Left lung (tissue), 10 donors: Measurements from ENCODE around the gene PIN4. TPM values are rescaled to one million over a fixed set of nuclear protein-coding genes. Genes with fewer than 3 reads are reported as not detected.
"Not testable (repeated sequence)": the region's sequence is repeated elsewhere in the genome, so short reads cannot be mapped to it uniquely, and the experiment has no call there.

Experiments
- ATAC-seq: fragments of 200-7000 bp; cut with Tn5 transposase; one replicate; pipeline ENCODE4 v1.9.1; 2020; ENCODE audit warnings: moderate library complexity
- DNase-seq, 4 donors: peaks; one replicate each; pipeline ENCODE4 v3.0.0-alpha.2; 2013 to 2020
- H3K27ac ChIP-seq, 2 donors: fragments of 200-600 bp; sonication (generic) in 1 of 2; one replicate each; pipeline versions ENCODE4 v1.5.0 to v1.8.0; 2020 to 2021
- H3K27me3 ChIP-seq, 2 donors: fragments of 200-600 bp; sonication (generic) in 1 of 2; one replicate each; pipeline versions ENCODE4 v1.5.0 to v1.8.0; 2020 to 2021
- H3K36me3 ChIP-seq, 2 donors: fragments of 200-600 bp; sonication (generic) in 1 of 2; one replicate each; pipeline versions ENCODE4 v1.5.0 to v1.8.0; 2020 to 2021
- H3K4me1 ChIP-seq, 2 donors: fragments of 200-600 bp; one replicate each; pipeline ENCODE4 v1.8.0; 2021
- H3K4me3 ChIP-seq, 2 donors: fragments of 200-600 bp; sonication (generic) in 1 of 2; one replicate each; pipeline versions ENCODE4 v1.5.0 to v1.8.0; 2020 to 2021; ENCODE audit warnings: mild to moderate bottlenecking in 1 of 2
- H3K9me3 ChIP-seq, 2 donors: fragments of 200-600 bp; sonication (generic) in 1 of 2; one replicate each; pipeline versions ENCODE4 v1.5.0 to v1.8.0; 2020 to 2021
- intact Hi-C, 2 donors: fragments of 100-400 bp; cut with DNase I; formaldehyde crosslinking; loops; one replicate each; pipeline versions ENCODE4 v1.11.2 to v1.14.2; 2022
- polyA plus RNA-seq, 6 donors: library from polyadenylated mRNA; unstranded; fragments of 120-200 nt; gene quantifications; one replicate each; pipeline ENCODE4 v1.2.1, GENCODE V29; 2013; ENCODE audit not compliant: insufficient read length in 6 of 6
- total RNA-seq, 2 donors: library from RNA; stranded (reverse); fragmentation: NEBNext Ultra II Directional; extraction: Animal tissue kit (Norgen Biotek cat#: 25700); gene quantifications; one replicate each; pipeline ENCODE4 v1.2.1, GENCODE V29; 2021
- TF ChIP-seq, protein P1 (sequence below), 2 donors: fragments of 200-600 bp; sonication (generic) in 1 of 2; IDR thresholded peaks; one replicate each; pipeline versions ENCODE4 v1.5.0 to v1.8.0; 2021; ENCODE audit warnings: antibody characterized with exemption in 2 of 2
- donor health status: DM: no; HTN: yes; CAD: no.
- donor health status: DM: no; HTN: no; CAD: no.

PIN4 gene
- total and polyA plus RNA-seq, 8 donors: 7.6 to 43.3 (median 34.6) TPM

- intact Hi-C loops: no loop called here
- ATAC-seq (no peak), DNase-seq (no peak)
- TF ChIP-seq, protein P1, sequence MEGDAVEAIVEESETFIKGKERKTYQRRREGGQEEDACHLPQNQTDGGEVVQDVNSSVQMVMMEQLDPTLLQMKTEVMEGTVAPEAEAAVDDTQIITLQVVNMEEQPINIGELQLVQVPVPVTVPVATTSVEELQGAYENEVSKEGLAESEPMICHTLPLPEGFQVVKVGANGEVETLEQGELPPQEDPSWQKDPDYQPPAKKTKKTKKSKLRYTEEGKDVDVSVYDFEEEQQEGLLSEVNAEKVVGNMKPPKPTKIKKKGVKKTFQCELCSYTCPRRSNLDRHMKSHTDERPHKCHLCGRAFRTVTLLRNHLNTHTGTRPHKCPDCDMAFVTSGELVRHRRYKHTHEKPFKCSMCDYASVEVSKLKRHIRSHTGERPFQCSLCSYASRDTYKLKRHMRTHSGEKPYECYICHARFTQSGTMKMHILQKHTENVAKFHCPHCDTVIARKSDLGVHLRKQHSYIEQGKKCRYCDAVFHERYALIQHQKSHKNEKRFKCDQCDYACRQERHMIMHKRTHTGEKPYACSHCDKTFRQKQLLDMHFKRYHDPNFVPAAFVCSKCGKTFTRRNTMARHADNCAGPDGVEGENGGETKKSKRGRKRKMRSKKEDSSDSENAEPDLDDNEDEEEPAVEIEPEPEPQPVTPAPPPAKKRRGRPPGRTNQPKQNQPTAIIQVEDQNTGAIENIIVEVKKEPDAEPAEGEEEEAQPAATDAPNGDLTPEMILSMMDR (IDR thresholded peaks at IDR 0.05): no peak
- peaks cover 0 to 6% of the 10 kb centered on the region in 2 donors for H3K36me3 ChIP-seq
- no peak overlapping the region for H3K27ac ChIP-seq
- no peaks in the 10 kb centered on the region for H3K27me3 ChIP-seq
- no peaks in the 10 kb centered on the region for H3K9me3 ChIP-seq
- no peak overlapping the region for H3K4me3 ChIP-seq
- H3K4me1 ChIP-seq: no peaks in the 10 kb centered on the region
These were observed 25.8 kb downstream of the PIN4 start for GRCh38 chrX:72207366-72207765.

- Histone ChIP-seq H3K27me3 (no peaks in the 10 kb centered on the region), H3K27ac (no peak overlapping the region), H3K36me3 (peaks cover 0 to 6% of the 10 kb centered on the region in 2 donors), H3K4me3 (no peak overlapping the region), H3K9me3 (no peaks in the 10 kb centered on the region), H3K4me1 (no peaks in the 10 kb centered on the region)
- no peak for DNase-seq
- ATAC-seq: no peak
- TF ChIP-seq, protein P1 (IDR thresholded peaks at IDR 0.05): no peak
- intact Hi-C loops: no loop called here
These were observed 26.7 kb downstream of the PIN4 start for GRCh38 chrX:72208126-72208800.

GRCh38 chrX:72216973-72217372 is 35.4 kb downstream of the PIN4 start:
- ATAC-seq: no peak
- TF ChIP-seq, protein P1 (IDR thresholded peaks at IDR 0.05): no peak
- H3K27ac ChIP-seq: no peak overlapping the region
- no peaks in the 10 kb centered on the region for H3K27me3 ChIP-seq
- no peak overlapping the region for H3K4me3 ChIP-seq
- no peaks in the 10 kb centered on the region for H3K36me3 ChIP-seq
- intact Hi-C loops: no loop called here
- DNase-seq: no peak
- H3K9me3 ChIP-seq: no peaks in the 10 kb centered on the region
- no peaks in the 10 kb centered on the region for H3K4me1 ChIP-seq

DNA sequence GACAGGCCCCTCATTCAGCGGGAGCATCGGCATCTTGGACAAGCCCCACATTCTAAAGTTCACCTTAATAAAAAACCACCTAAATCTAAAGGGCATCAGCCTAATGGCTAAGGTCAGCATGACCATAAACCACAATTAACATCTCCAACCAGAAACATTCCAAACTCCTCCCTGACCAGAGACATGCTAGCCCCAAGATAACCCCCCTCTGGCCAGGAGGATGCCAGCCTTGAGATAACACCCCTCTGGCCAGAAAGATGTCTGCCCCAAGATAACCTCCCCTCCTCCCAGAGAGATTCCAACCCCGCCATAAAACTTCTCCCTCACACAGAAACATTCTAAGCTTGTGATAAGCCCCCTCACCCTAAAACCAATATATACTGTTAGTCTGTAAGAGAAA is 38.8 kb downstream of the PIN4 start:
- H3K27me3 ChIP-seq, DNase-seq, H3K27ac ChIP-seq, H3K9me3 ChIP-seq, H3K4me1 ChIP-seq, intact Hi-C loops, ATAC-seq, H3K4me3 ChIP-seq, H3K36me3 ChIP-seq: not testable (repeated sequence)

- Histone ChIP-seq H3K36me3 (no peaks in the 10 kb centered on the region), H3K27ac (no peak overlapping the region), H3K27me3 (no peaks in the 10 kb centered on the region), H3K9me3 (no peaks in the 10 kb centered on the region), H3K4me3 (no peak overlapping the region), H3K4me1 (no peaks in the 10 kb centered on the region)
- ATAC-seq (no peak), DNase-seq (no peak)
- intact Hi-C loops: no loop called here
- TF ChIP-seq, protein P1 (IDR thresholded peaks at IDR 0.05): no peak
These were observed 48.7 kb downstream of the PIN4 start for GRCh38 chrX:72230290-72230689.

GRCh38 chrX:72236841-72237240 is 55.3 kb downstream of the PIN4 start:
- no peaks in the 10 kb centered on the region for H3K36me3 ChIP-seq
- intact Hi-C loops: no loop called here
- no peaks in the 10 kb centered on the region for H3K27me3 ChIP-seq
- no peaks in the 10 kb centered on the region for H3K9me3 ChIP-seq
- no peak for ATAC-seq
- TF ChIP-seq, protein P1 (IDR thresholded peaks at IDR 0.05): no peak
- no peak for DNase-seq
- peaks cover 0 to 4% of the 10 kb centered on the region in 2 donors for H3K4me1 ChIP-seq
- no peak overlapping the region for H3K27ac ChIP-seq
- no peak overlapping the region for H3K4me3 ChIP-seq
